ENCODE results near the gene GALNT9.

Gene GALNT9

DNA sequence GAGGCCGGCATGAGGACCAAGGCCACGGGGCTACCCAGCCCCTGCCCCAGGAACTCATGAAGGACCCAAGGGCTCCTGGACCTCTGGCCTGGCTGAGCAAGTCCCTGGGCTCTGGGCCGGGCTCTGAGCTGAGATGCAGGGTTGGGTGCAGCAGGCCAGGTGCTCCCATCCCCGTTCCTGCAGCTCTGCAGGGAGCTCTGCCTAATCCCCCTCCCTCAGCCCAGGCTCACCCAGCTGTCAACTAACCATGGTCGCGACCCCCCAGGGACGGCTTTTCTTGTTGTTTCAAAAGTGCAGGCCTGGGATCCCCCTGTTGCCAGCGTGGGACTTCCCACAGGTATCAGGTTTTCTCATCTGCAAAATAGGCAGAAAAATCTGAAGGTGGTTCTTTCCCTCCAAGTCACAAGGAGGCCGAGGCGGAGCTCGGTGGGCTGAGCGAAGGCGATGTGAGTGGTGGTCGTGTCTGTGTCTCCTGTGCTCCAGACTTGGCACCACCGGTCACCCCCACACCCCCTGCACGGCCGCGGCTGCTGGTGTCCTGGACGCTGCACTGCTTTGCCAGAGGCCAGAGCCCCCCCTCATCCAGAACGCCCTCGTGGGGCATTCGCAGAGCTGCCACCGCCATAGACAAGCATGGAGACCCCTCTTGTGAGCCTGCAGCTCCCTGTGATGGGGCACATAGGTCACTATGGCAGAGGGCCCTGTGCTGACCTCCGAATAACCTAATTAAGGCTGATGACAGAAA lies 22.5 kb upstream of the GALNT9 start:
- Histone ChIP-seq H3K4me3 (ENCODE audit: low read depth in 1 of 2, low read length in 2 of 2) (no peak overlapping the region), H3K27ac (ENCODE audit: low read depth, low read length) (no peak overlapping the region), H3K36me3 (ENCODE audit: control insufficient read depth in 1 of 2, insufficient read depth in 2 of 2, low read length in 2 of 2) (no peaks in the 10 kb centered on the region), H3K9me3 (ENCODE audit: control insufficient read depth in 1 of 2, low read length in 2 of 2) (no peaks in the 10 kb centered on the region), H3K9ac (ENCODE audit: low read depth in 1 of 2, low read length in 2 of 2) (no peak overlapping the region), H3K4me1 (ENCODE audit: control insufficient read depth in 1 of 2, insufficient read depth in 2 of 2, low read length in 2 of 2) (peaks cover 0 to 3% of the 10 kb centered on the region in 2 donors), H3K27me3 (ENCODE audit: control insufficient read depth in 1 of 2, insufficient read depth in 2 of 2, low read length in 2 of 2) (peaks cover 3 to 4% of the 10 kb centered on the region in 2 donors)

DNA sequence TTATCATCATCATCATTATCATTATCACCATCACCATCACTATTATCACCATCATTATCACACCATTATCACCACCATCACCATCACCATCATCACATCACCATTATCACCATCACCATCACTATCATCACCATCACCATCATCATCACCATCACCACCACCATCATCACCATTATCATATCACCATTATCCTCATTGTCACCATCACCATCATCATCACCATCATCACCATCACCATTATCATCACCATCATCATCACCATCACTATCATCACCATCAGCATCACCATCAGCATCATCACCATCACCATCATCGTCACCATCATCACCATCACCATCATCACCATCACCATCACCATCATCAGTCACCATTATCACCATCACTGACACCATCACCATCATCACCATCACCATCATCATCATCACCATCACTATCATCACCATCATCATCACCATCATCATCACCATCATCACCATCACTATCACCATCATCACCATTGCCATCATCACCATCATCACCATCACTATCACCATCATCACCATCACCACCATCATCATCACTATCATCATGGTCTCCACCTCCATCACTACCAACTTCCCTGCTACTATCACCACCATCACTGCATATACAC lies 20.2 kb upstream of the GALNT9 start:
- no peaks in the 10 kb centered on the region for H3K9me3 ChIP-seq (ENCODE audit: control insufficient read depth in 1 of 2, low read length in 2 of 2)
- no peak overlapping the region for H3K4me3 ChIP-seq (ENCODE audit: low read depth in 1 of 2, low read length in 2 of 2)
- H3K27me3 ChIP-seq (ENCODE audit: control insufficient read depth in 1 of 2, insufficient read depth in 2 of 2, low read length in 2 of 2), result peaks cover 3 to 4% of the 10 kb centered on the region in 2 donors
- H3K4me1 ChIP-seq (ENCODE audit: control insufficient read depth in 1 of 2, insufficient read depth in 2 of 2, low read length in 2 of 2), result no peaks in the 10 kb centered on the region
- no peaks in the 10 kb centered on the region for H3K36me3 ChIP-seq (ENCODE audit: control insufficient read depth in 1 of 2, insufficient read depth in 2 of 2, low read length in 2 of 2)
- H3K27ac ChIP-seq (ENCODE audit: low read depth, low read length), result no peak overlapping the region
- no peak overlapping the region for H3K9ac ChIP-seq (ENCODE audit: low read depth in 1 of 2, low read length in 2 of 2)

DNA sequence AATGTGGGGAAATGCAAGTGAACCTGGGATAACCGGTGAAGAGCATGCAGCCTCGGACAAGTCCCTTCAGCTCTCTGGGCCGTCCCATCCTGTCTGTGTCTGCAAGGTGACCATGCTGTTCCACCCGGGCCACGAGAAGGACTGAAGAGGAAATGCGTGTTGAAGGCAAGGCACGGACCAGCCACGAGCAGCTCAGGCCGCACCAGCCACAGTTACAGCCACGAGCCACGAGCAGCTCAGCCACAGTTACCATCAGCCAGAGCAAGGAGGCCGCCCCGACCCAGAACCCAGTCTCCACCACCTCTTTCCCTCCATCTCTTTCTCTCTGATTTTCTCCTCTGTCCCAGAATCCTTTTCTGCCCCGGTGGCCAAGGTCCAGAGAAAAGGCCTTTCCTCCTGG lies 18.8 kb upstream of the GALNT9 start:
- Histone ChIP-seq H3K4me3 (ENCODE audit: low read depth in 1 of 2, low read length in 2 of 2) (no peak overlapping the region), H3K36me3 (ENCODE audit: control insufficient read depth in 1 of 2, insufficient read depth in 2 of 2, low read length in 2 of 2) (no peaks in the 10 kb centered on the region), H3K9ac (ENCODE audit: low read depth in 1 of 2, low read length in 2 of 2) (no peak overlapping the region), H3K27me3 (ENCODE audit: control insufficient read depth in 1 of 2, insufficient read depth in 2 of 2, low read length in 2 of 2) (peaks cover 0 to 4% of the 10 kb centered on the region in 2 donors), H3K27ac (ENCODE audit: low read depth, low read length) (no peak overlapping the region), H3K4me1 (ENCODE audit: control insufficient read depth in 1 of 2, insufficient read depth in 2 of 2, low read length in 2 of 2) (peaks cover 0 to under 1% of the 10 kb centered on the region in 2 donors), H3K9me3 (ENCODE audit: control insufficient read depth in 1 of 2, low read length in 2 of 2) (no peaks in the 10 kb centered on the region)

DNA sequence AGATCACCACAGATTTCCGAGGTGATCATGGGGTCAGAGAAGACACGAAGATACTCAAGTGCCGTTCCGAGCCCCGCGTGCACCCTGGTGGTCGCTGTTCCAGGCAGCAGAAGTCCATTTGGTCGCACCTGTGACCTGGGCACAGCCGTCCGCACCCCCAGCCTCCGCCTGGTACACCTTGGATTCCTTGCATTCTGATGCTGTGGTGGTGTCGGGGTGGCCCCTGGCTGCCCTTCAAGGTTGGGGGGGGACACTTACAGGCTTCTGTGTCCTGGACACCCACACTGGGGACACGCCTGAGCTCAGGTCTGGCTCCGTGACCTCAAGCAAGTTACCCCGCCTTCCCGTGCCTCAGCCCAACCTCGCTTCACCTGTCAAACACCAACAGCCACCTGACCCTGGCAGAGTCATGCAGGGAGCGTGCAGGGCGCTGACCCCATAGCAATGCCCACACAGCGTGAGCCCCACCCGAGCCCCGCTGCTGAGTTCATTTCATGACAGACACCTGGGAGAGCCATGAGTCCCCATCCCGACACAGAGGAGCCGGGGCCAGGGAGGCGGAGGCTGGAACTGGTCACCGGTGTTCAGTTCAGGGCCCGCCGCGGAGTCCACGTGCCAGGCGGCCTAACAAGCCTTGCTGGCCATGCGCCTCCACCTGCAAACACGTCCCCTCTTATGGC lies 17.9 kb upstream of the GALNT9 start:
- peaks cover 0 to 6% of the 10 kb centered on the region in 2 donors for H3K4me1 ChIP-seq (ENCODE audit: control insufficient read depth in 1 of 2, insufficient read depth in 2 of 2, low read length in 2 of 2)
- H3K9ac ChIP-seq (ENCODE audit: low read depth in 1 of 2, low read length in 2 of 2), result no peak overlapping the region
- peaks cover 0 to 8% of the 10 kb centered on the region in 2 donors for H3K27me3 ChIP-seq (ENCODE audit: control insufficient read depth in 1 of 2, insufficient read depth in 2 of 2, low read length in 2 of 2)
- H3K36me3 ChIP-seq (ENCODE audit: control insufficient read depth in 1 of 2, insufficient read depth in 2 of 2, low read length in 2 of 2), result no peaks in the 10 kb centered on the region
- no peak overlapping the region for H3K4me3 ChIP-seq (ENCODE audit: low read depth in 1 of 2, low read length in 2 of 2)
- H3K9me3 ChIP-seq (ENCODE audit: control insufficient read depth in 1 of 2, low read length in 2 of 2), result peaks cover 0 to 4% of the 10 kb centered on the region in 2 donors
- H3K27ac ChIP-seq (ENCODE audit: low read depth, low read length), result no peak overlapping the region

DNA sequence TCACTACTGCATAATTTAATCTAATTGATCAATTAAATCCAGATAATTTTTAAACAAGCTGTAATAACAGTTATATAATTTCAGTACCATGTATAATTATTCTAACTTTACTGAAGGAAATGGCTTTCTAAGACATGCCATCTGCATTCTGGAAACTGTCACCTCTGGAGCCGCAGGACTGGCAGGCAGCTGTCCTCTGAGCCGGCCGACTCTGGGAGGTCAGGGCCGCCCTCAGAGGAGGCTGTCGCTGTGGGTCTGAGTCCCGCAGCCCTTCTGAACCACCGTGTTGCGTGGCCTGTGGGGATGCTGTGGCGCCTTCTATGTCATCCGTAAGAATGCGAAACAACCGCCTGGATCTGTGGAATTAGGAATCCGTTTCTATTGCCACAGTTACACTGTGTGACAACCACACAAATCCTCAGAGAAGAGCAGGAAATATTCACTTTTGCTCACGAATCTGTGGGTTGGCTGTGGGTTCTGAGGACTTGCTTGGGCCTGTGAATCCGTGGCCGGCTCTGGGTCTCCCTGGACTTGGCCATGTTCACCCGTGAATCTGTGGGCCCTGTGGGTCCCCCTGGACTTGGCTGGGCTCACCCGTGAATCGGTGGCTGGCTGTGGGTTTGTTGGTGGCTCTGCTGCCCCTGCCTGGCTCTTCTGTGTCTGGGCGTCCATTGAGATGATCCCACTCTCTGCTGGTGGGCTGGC lies 17.2 kb upstream of the GALNT9 start:
- Histone ChIP-seq H3K4me3 (ENCODE audit: low read depth in 1 of 2, low read length in 2 of 2) (no peak overlapping the region), H3K9ac (ENCODE audit: low read depth in 1 of 2, low read length in 2 of 2) (no peak overlapping the region), H3K27me3 (ENCODE audit: control insufficient read depth in 1 of 2, insufficient read depth in 2 of 2, low read length in 2 of 2) (peaks cover 0 to 8% of the 10 kb centered on the region in 2 donors), H3K4me1 (ENCODE audit: control insufficient read depth in 1 of 2, insufficient read depth in 2 of 2, low read length in 2 of 2) (peaks cover 0 to 6% of the 10 kb centered on the region in 2 donors), H3K27ac (ENCODE audit: low read depth, low read length) (no peak overlapping the region), H3K36me3 (ENCODE audit: control insufficient read depth in 1 of 2, insufficient read depth in 2 of 2, low read length in 2 of 2) (no peaks in the 10 kb centered on the region), H3K9me3 (ENCODE audit: control insufficient read depth in 1 of 2, low read length in 2 of 2) (peaks cover 0 to 4% of the 10 kb centered on the region in 2 donors)

DNA sequence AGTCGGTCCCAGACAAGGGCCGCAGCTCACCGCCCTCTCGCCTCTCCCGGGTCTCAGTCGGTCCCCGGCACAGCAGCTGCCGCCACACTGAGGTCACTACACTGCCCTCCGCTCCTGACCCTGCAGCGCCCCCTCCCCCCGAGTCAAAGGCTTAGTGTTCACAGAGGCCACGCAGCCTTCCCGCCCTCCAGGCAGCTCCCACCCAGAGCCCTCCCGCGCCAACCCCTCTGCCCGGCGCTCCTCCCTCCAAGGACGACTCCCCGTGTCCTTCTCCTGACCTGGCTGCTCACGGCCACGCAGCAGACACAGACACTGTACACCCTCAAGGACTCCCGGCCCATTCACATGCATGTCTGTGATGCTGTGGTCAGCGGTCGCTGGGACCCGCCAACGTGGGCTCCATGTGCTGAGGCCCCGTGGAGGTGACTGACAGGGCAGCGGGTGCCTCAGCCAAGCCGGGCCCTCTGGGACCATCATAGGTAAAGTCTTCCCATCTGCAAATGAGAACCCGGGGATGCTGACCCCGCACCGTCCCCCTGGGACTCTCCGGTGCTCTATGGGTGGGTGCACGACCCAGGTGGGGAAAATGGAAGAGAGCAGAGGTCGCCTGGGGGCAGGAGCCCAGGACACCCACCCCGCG lies 16.3 kb upstream of the GALNT9 start:
- no peaks in the 10 kb centered on the region for H3K36me3 ChIP-seq (ENCODE audit: control insufficient read depth in 1 of 2, insufficient read depth in 2 of 2, low read length in 2 of 2)
- peaks cover 0 to 8% of the 10 kb centered on the region in 2 donors for H3K27me3 ChIP-seq (ENCODE audit: control insufficient read depth in 1 of 2, insufficient read depth in 2 of 2, low read length in 2 of 2)
- H3K9me3 ChIP-seq (ENCODE audit: control insufficient read depth in 1 of 2, low read length in 2 of 2), result peaks cover 0 to 4% of the 10 kb centered on the region in 2 donors
- no peak overlapping the region for H3K9ac ChIP-seq (ENCODE audit: low read depth in 1 of 2, low read length in 2 of 2)
- H3K27ac ChIP-seq (ENCODE audit: low read depth, low read length), result no peak overlapping the region
- H3K4me1 ChIP-seq (ENCODE audit: control insufficient read depth in 1 of 2, insufficient read depth in 2 of 2, low read length in 2 of 2), result peaks cover 0 to 6% of the 10 kb centered on the region in 2 donors
- no peak overlapping the region for H3K4me3 ChIP-seq (ENCODE audit: low read depth in 1 of 2, low read length in 2 of 2)

DNA sequence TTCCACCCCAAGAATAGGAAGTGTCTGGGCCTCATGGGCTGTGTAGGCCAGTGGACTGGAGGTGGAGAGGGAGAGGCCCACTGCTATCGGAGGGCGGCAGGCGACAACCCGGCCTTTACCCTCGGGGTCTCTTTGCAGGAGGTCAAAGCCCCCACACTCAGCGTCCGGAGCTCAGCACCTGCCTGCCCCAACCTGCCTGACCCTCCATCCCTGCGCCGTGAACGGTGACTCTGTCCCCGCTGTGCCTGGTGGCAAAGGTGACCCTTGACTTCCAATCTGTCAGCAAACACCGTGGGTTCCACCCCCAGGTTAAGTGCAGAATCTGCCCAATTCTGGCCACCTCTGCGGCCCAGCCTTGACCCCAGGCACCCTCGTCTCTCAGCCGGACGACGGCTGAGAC lies 15.7 kb upstream of the GALNT9 start:
- no peaks in the 10 kb centered on the region for H3K36me3 ChIP-seq (ENCODE audit: control insufficient read depth in 1 of 2, insufficient read depth in 2 of 2, low read length in 2 of 2)
- H3K4me1 ChIP-seq (ENCODE audit: control insufficient read depth in 1 of 2, insufficient read depth in 2 of 2, low read length in 2 of 2), result peaks cover 0 to 6% of the 10 kb centered on the region in 2 donors
- H3K9ac ChIP-seq (ENCODE audit: low read depth in 1 of 2, low read length in 2 of 2), result no peak overlapping the region
- H3K27ac ChIP-seq (ENCODE audit: low read depth, low read length), result no peak overlapping the region
- H3K4me3 ChIP-seq (ENCODE audit: low read depth in 1 of 2, low read length in 2 of 2), result no peak overlapping the region
- H3K27me3 ChIP-seq (ENCODE audit: control insufficient read depth in 1 of 2, insufficient read depth in 2 of 2, low read length in 2 of 2), result peaks cover 0 to 8% of the 10 kb centered on the region in 2 donors
- peaks cover 0 to 4% of the 10 kb centered on the region in 2 donors for H3K9me3 ChIP-seq (ENCODE audit: control insufficient read depth in 1 of 2, low read length in 2 of 2)

DNA sequence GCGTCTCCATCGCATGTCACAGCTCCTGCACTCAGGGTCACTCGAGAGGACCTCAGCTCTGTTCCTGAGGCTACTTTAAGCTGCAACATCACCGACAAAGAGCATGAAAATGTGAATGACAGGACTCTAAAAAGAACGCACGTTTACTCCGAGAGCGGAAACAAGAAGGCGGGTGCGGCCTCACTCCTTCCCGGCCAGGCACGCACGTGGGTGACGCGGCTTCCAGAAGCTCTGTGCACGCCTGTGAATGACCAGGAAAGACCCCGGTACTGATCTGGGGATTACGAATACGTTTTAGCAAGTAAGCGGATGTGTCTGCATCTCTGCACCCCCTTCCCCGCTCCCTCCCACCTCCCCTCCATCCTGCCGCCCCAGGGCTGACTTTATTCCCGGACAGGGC lies 15.2 kb upstream of the GALNT9 start:
- no peak overlapping the region for H3K27ac ChIP-seq (ENCODE audit: low read depth, low read length)
- no peak overlapping the region for H3K4me3 ChIP-seq (ENCODE audit: low read depth in 1 of 2, low read length in 2 of 2)
- H3K36me3 ChIP-seq (ENCODE audit: control insufficient read depth in 1 of 2, insufficient read depth in 2 of 2, low read length in 2 of 2), result no peaks in the 10 kb centered on the region
- no peak overlapping the region for H3K9ac ChIP-seq (ENCODE audit: low read depth in 1 of 2, low read length in 2 of 2)
- peaks cover 0 to 4% of the 10 kb centered on the region in 2 donors for H3K9me3 ChIP-seq (ENCODE audit: control insufficient read depth in 1 of 2, low read length in 2 of 2)
- H3K4me1 ChIP-seq (ENCODE audit: control insufficient read depth in 1 of 2, insufficient read depth in 2 of 2, low read length in 2 of 2), result peaks cover 0 to 6% of the 10 kb centered on the region in 2 donors
- peaks cover 0 to 6% of the 10 kb centered on the region in 2 donors for H3K27me3 ChIP-seq (ENCODE audit: control insufficient read depth in 1 of 2, insufficient read depth in 2 of 2, low read length in 2 of 2)

DNA sequence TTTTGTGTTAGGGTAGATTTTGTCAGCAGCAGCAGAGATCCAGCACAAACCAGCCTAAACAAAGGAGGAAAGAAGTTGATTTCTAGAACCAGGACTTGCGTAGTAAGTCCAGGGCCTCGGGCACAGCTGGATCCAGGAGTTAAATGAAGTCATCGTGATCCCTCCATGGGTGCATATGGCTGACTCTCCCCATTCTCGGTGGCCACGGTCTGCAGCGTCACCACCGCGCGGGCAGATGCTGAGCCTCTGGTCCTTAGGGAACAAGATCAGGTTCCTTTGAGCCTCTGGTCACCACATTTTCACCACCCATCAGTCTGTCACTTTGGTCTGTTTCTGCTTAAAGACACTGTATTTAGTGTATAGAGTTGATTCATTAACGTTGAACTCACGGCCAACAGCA lies 14.8 kb upstream of the GALNT9 start:
- H3K27ac ChIP-seq (ENCODE audit: low read depth, low read length), result no peak overlapping the region
- H3K9me3 ChIP-seq (ENCODE audit: control insufficient read depth in 1 of 2, low read length in 2 of 2), result peaks cover 0 to 4% of the 10 kb centered on the region in 2 donors
- H3K27me3 ChIP-seq (ENCODE audit: control insufficient read depth in 1 of 2, insufficient read depth in 2 of 2, low read length in 2 of 2), result peaks cover 0 to 4% of the 10 kb centered on the region in 2 donors
- no peak overlapping the region for H3K9ac ChIP-seq (ENCODE audit: low read depth in 1 of 2, low read length in 2 of 2)
- H3K4me1 ChIP-seq (ENCODE audit: control insufficient read depth in 1 of 2, insufficient read depth in 2 of 2, low read length in 2 of 2), result peaks cover 0 to 6% of the 10 kb centered on the region in 2 donors
- H3K36me3 ChIP-seq (ENCODE audit: control insufficient read depth in 1 of 2, insufficient read depth in 2 of 2, low read length in 2 of 2), result no peaks in the 10 kb centered on the region
- H3K4me3 ChIP-seq (ENCODE audit: low read depth in 1 of 2, low read length in 2 of 2), result no peak overlapping the region

All from duodenal mucosa (tissue), 2 donors.